NCI-H748 treated with DMSO at 0.1 percent for 48 hours (cell line): ENCODE measurements around the gene MEI1.
"Not testable (repeated sequence)": the region's sequence is repeated elsewhere in the genome, so short reads cannot be mapped to it uniquely, and the experiment has no call there.

Source experiments
- DNase-seq: peaks from one replicate; lab custom pipeline; 2025; lab: John Stamatoyannopoulos, UW

The MEI1 gene

DNA sequence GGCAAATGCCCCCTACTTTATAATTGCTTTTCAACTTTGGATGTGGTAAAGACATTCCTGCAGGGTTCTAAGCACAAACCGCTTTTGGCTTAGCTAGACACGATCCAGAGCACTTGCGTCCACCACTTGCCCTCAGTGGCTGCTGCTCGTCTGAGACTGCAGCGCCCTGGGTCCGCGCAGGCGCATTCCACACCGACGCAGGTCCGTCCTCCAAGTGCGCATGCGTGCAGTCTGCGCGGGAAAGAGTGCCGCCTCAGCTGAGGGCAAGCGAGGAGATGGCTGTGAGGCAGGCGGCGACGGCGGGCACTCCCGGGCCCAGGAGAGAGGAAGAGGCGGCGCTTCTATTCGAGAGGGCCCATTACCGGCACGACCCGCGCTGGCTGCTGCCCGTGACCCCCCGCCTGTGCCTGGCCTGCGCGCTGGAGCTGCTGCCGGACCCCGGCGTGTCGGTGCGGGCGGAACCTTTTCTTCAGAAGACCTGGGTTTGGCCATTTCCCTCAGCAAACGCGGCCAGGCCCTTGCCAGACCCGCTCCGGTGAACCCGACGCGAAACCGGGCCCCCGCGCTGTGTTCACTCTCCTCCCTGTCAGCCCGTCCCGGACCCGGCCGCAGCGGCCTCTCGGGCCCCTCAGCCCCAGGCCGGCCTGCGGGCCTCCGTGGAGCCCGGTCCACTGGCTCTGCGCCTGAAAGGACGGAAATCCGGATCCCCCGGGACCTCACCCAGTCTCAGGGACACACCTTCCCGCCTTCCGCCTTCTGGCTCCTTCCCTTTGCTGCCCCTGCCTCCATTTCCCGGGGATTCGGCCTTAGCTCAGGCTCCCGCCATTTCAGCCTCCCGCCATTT, at the start of gene MEI1:
TSS of gene MEI1 (plus strand) at position 240 of the 844 bp plus-strand sequence. CDS start at position 276, 36 bp downstream.
- no peak for DNase-seq

GRCh38 chr22:41650229-41650628, 49.1 kb upstream of the MEI1 start:
- no peak for DNase-seq

- no peak for DNase-seq
These were observed 48.5 kb upstream of the MEI1 start for GRCh38 chr22:41650821-41651220.

GRCh38 chr22:41654322-41654721, 45.0 kb upstream of the MEI1 start:
- DNase-seq, result no peak

- DNase-seq, result no peak
These were observed 42.7 kb upstream of the MEI1 start for GRCh38 chr22:41656556-41656955.

- DNase-seq, result no peak
These were observed 41.6 kb upstream of the MEI1 start for GRCh38 chr22:41657709-41658108.

DNA sequence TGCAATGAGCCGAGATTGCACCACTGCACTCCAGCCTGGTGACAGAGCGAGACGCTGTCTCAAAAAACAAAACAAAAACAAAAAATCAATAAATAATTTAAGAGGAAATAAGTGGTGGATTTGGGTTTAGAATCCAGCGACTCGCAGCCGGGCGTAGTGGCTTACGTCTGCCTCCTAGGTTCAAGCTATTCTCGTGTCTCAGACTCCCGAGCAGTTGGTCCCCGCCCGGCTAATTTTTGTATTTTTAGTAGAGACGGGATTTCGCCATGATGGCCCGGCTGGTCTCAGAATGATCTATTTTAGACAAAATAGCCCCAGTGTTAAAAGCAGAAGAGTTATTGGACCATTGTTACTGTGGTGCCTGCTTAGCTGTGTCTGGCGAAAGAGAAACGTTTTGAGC, 40.4 kb upstream of the MEI1 start:
- no peak for DNase-seq

GRCh38 chr22:41659941-41660340, 39.4 kb upstream of the MEI1 start:
- DNase-seq, result no peak

DNA sequence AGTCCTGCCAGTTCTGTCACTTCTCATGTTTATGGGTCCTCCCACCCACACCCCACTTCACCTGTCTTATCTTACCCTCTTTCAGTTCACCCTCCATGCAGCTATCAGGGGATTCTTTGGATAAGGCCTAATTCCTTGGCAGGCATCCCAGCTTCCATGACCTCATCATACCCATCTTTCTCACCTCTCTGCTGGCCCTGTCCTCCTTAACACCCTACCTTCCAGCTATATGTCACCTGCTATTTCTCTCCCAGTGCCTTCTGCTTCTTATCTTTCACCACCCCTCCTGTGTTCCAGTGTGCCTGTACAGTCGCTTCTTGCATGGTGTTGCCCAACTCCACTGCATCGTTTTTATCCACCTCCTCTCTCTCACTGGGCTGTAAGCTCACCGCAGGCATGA, 38.9 kb upstream of the MEI1 start:
- no peak for DNase-seq

DNA sequence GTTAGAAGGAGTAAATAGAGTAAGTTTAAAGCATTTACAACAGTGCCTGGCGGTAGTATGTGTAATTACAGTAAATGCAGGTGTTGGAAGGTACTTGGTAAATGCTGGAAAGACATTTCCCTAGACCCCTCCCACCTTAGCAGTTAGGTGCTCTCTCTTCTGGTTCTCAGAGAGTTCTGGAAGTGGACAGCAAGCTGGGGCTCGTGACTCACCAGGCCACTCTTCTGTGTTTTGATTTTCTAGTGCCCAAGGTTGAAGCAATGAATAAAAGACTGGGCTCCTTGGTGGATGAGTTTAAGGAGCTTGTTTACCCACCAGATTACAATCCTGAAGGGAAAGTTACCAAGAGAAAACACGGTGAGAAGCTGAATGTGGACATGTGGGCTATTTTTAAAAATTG, 38.2 kb upstream of the MEI1 start:
- no peak for DNase-seq

GRCh38 chr22:41661713-41662112, 37.6 kb upstream of the MEI1 start:
- no peak for DNase-seq

GRCh38 chr22:41663594-41663993, 35.7 kb upstream of the MEI1 start:
- DNase-seq, result not testable (repeated sequence)

DNA sequence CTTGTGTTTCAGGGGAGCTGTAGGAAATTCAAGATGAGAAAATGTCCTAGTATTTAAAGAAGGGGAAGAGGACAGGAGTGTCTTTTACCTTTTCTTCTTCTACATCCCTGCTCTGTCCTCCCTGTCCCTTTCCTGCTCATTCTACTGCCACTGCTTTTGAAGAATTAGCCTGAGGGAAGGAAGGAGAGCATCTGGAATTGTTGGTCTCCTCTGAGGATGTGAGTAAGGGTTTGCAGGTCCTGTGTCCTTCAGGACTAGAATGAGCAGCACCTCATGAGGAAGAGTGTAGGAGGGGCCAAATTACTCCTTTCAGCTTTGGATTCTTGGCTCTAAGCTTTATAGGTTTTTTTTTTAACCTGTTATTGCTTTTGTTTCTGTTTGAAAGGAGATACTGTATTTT, 34.8 kb upstream of the MEI1 start:
- DNase-seq, result no peak

DNA sequence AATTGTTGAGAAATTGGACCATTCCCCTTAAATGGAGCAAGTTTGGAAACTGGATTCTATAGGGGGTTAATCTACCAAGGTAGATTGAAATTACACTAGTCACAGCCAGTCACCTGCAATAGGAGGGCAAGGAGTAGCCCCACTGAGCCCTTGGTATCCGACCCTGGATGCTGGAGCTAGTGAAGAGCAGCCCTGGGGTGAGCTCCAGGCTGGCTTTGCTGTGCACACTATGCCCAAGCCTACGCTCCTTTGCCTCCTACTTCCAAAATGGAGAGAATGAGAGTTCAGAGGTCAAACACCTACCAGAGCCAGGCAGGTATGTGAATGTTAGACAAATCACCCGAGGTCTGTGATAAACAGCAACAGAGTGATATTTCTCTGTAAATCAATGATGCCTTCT, 34.4 kb upstream of the MEI1 start:
- DNase-seq, result no peak

DNA sequence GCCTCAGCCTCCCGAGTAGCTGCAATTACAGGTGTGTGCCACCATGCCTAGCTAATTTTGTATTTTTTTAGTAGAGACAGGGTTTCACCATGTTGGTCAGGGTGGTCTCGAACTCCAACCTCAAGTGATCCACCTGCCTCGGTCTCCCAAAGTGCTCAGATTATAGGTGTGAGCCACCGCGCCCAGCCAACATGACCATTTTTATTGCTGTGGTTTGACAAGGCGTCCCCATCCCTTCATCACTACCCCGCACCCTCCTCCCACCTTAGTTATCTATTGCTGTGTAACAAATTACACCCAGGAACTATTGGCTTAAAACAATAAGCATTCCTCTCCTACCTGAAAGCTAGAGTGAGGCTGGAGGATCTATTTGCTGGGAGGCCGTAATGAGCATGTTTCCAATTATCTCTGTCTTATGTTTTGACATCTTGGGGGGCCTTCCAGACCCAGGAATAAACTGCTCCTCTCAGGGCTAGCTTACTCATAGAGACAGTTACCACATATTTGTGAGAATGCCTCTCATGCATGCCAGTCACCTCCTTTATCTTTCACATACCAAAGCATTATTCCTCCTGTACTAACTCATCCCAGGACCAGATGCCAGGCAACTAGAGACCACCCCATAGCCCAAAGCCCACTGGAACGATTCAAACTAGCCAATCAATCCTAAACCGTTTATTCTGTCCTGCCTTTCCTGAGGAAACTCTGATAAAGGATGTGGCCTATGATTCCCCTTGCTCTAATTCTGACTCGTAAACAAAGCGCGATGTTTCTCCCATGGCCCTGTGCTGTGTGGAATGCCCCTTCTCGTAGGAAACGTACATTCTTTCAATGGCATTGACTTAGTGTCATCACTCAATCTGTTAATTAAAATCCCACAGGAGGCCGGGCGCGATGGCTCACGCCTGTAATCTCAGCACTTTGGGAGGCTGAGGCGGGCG, 30.1 kb upstream of the MEI1 start:
- DNase-seq, result no peak

GRCh38 chr22:41672096-41672495, 27.2 kb upstream of the MEI1 start:
- DNase-seq, result not testable (repeated sequence)

- no peak for DNase-seq
These were observed 26.4 kb upstream of the MEI1 start for GRCh38 chr22:41672780-41673509.

DNA sequence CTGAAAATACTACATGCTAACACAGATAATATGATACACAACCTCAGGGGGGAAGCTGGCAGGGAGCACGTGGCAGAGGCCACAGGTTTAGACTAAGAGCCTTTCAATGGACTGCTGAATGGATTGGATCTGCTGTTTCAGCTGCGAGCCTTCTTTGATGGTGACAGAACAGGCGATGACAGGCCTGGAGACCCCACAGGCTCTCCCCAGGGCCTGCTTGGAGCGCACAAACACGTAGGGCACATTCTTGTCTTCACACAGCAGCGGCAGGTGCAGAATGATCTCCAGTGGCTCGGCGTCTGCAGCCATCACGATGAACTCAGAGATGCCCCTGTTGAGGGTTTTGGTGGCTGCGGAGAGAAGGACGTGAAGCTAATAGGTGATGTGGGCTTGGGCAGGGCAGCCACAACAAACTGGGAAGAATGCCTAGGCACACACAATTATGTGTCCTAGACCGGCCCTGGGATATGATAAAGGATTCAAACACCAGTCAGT, 24.4 kb upstream of the MEI1 start:
- DNase-seq, result no peak

- DNase-seq, result no peak
These were observed 23.2 kb upstream of the MEI1 start for GRCh38 chr22:41676134-41676533.

GRCh38 chr22:41681616-41682015, 17.7 kb upstream of the MEI1 start:
- DNase-seq, result peak; percentile 23

DNA sequence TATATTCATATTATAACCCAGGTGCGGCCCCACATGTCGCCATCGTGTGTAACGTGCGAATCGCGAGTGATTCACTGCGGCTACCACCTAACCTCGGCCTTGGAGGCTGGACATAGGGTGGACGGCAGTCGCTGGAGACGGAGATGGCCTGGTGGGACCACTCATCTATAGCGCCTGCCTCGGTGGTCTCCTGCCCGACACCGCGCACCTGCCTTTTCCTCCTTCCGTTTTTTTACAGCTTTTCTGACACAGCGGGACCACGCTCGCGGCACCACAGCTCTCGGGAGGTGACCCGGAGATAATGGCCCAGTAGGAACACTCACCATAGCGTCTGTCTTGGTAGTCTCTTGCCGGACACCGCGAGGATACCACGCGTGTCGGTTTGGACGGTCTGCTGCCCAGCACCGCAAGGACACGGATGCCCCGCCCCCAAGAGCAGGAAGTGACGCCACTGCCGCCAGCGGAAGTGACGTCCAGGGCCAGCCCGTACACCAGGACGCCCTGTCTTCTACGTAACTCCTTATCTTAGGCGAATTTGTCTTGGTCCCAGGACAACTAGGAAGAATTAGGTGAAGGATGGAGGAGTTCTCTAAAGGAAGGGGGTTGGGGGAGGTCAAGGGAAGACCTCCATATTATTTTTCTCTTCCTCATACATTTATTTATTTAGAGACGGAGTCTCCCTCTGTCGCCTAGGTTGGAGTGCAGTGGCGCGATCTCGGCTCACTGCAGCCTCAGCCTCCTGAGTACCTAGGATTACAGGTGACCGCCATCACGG, 17.1 kb upstream of the MEI1 start:
- DNase-seq, result peak; percentile 88
